HG03558 (cell line): ENCODE results near the gene CLMP.
"Not testable (repeated sequence)": the region's sequence is repeated elsewhere in the genome, so short reads cannot be mapped to it uniquely, and the experiment has no call there.

Experiments
- ATAC-seq: cut with Tn5 transposase; IDR thresholded peaks from one replicate; pipeline ENCODE4 v1.9.1; 2021; ENCODE audit warnings: moderate number of reproducible peaks; ENCODE audit not compliant: unreplicated experiment; ENCODE audit errors: extremely low read depth

Gene CLMP

DNA sequence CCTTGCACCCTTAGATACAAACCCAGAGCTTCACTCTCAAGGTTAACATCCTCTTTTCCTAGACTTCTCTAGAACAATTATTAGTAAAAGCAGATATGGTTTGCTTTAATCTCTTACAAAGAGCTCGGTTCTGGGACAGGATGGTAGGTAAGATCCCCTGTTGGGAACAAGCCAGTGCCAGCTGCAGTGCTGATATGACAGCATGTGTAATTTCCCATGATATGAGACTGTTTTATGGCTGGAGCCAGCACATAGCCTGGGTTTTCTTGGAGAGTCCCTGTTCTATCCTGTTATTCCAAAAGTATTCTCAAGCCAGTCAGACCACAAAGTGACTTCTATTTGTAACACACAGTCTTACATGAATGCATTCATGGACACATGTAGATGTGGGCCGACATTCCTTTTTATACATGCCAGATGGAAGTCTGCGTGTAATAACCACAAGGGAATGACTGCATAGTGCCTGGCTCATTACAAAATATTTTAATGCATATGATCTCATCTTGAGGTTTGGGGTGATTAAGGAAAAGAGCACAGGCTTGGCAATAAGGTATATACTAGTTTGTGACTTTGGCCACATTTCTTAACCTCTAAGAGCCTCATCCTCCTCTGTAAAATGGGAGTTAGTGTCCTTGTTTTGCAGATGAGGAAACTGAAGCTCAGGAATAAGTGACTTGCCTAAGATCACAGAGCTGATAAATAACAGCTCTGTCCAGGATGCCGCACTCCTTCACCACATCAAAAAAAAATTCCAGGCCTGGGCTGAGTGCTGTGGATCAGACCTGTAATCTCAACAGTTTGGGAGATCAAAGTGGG lies 21.8 kb downstream of the CLMP start:
- no peak for ATAC-seq

DNA sequence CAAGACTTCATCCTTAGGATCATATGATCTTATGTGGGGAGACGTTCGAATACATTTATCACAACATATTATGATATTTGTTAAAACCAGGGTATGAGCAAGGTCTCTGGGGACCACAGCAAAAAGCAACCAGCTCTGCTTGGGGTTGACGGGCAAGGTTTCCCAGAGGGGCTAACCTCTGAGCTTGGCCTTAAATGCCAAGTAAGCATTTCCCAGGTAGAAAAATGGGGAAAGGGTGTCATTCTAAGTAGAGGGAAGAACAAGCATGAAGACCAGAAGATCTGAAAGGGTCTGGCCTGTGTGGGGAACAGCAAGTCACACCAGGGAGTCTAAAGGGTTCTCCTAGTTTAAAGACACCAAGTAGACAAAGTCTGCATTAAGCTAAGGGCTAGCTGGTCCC lies 24.1 kb downstream of the CLMP start:
- ATAC-seq: no peak

DNA sequence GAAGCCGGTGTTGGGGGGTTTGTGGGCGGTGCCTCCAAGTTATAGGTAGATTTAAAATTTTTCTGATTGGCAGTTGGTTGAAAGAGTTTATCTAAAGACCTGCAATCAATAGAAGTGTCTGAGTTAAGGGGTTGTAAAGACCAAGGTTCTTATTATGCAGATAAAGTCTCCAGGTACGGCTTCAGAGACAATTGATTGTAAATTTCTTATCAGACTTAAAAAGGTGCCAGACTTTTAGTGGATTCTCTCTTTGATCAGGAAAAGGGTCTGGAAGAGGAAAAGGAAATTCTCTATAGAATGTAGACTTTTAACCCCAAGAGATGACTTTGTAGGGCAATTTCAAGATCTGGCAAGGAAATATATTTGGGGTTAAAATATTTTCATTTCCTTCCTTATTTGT lies 25.2 kb downstream of the CLMP start:
- no peak for ATAC-seq

DNA sequence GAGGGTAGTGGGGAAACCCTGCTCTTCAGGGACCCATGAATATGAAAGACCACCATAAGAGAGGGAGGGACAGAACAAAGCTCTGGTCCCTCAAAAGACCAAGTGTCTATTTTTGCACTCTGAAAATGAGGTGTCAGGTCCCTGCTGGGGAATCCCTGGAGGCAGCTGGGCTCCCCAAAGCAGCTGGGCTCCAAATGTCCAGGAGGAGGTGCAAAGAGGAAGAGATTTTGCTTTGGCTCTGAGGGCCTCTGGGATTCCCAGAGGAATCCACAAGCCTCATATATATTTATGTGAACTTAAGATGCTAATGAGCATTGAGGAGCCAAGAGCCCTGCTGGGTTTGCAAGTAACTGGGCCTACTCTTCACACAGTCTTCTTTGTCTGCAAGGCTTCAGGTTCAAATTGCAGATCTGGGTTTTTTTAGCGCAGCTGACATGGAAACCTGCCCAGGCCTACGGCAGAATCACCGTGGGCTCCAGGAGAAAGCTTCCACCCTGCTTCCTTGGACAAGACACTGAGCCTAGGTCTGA lies 26.0 kb downstream of the CLMP start:
- ATAC-seq: no peak

DNA sequence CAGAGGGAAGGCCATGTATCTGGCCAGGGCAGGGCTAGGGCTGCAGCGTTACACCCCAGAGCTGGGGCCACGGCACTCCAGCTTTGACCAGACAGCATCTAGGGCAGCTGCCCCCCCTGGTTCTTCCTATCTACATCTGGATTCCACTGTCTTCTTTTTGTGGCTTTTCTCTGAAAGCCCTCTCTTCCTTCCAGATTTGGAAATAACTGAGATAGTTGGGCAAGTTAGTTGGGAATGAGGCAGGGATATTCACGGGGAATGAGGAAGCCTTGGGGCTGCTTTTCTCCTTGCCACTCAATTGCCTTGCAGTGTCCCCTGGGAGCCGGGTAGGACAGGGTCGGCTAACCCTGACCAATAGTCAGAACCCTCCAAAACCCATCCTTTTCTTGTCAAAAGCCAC lies 26.8 kb downstream of the CLMP start:
- no peak for ATAC-seq

DNA sequence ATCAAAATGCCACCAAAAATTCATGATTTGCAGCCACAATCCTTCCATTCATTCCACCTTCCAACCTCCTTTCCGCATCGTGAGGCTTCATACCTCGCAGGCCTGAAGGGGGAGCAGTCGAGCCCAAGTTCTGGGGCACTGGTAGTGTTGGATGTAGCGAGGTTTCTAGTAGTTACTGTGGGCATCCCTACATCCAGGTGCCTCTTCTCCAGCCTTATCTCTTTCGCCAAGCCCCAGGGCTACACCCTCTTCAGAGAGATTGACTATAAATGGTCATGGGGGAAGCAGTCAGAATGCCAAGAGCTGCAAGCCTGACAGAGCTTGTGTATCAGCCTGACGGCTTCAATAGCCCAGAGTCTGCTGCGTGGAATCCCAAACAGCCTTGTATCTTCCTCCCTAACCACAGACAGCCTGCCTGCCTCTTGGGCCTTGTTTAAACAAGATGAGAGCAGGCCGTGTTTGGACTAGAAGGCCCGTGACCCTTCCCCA lies 28.9 kb downstream of the CLMP start:
- ATAC-seq: no peak

DNA sequence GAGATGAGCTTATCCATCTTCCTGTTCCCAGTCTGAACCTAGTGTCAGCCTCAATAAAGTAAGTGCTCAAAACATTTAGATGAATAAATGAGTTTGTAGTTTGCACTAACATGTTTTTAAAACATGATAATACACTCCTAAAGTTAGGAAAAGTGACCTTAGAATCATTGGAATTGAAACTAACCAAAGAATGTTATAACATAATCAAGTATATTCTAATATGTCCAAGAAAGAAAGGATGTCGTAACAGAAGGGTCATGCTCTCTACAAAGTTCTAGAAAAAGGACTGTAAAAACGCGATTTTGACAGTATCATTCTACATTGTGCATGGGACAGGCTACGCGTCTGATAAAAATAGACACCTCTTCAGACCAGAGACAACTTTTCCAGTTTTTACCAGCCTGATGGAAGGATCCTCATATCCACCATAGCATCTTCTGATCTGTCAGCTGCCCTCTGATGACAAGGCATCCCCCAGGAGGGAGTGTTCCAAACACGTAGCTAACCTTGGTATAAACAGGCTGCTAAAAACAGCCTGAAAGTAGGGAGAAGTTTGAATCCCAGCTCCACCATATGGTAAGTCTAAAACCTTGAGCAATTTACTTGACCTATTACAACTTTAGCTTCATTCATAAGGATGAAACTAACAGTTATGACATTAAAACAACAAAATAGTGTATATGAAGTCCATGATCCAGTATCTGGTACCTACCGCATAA lies 30.2 kb downstream of the CLMP start:
- ATAC-seq: no peak

DNA sequence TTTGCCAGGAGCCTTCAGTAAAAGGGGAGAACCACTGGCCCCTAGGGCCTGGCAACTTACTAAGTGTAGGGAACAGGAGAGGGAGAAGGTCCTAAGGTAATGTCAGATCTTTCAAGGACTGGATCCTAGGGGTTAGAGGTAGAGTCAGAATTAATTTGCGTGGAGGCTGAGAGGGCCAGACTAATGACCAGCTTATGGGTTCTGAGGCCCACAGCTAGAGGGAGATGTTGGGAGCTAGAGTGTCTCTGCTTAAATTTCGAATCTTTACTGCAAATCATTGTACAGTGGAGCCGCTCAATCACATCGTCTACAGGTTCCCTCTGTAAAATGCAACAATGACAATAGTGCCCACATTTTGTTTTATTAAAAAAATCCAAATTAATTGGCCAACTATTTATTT lies 31.4 kb downstream of the CLMP start:
- ATAC-seq: no peak

DNA sequence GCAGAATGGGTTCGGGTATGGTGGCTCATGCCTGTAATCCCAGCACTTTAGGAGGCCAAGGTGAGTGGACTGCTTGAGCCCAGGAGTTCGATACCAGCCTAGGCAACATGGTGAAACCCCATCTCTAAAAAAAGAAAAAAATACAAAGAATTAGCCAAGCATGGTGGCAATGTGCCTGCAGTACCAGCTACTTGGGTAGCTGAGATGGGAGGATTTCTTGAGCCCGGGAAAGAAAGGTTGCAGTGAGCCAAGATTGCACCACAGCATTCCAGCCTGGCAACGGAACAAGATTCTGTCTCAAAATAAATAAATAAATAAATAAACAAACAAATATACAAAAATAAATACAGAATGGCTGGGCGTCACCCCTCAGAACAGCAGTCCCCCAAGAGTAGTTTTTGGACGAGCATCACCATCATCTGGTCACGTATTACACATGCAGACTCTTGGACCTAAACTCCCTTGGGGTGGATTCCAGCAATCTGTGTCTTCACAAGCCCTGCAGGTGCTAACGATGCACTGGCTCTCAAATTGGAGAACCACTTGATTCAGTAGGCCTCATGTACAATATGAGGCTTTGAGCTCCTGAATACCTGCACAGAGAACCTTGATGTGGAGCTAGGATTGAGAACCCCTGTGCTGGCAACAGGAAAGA lies 33.5 kb downstream of the CLMP start:
- ATAC-seq: no peak

DNA sequence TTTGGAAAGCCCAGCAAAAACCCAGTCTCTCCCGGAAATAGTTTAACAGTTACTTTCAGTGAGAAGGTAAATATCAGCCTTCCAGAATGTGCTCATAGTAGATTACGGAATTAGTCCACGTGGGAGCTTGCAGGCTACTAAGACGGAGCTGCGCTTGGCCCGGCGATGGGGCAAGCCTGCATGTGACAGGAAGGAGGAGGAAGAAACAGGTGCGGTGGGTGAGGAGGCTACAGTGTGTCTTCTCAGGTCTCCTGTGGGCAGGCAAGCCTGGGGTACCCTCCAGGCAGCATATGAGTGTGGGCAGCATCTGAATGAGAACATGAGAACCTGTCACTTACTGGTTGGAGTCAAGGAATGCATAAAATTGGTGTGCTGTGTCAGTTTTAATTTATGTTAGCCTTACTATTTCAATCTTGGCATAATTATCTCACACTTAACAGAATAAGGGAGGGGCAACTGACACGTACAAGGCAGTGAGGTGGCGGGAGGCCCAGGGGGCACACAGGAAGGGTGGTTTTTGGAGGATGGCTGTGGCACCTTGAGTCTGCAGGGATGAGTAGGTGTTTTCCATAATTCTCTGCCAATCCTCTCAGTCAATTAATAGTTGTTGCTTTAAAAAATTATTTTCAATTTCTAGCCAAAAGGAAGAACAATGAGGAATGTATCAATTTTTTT lies 35.7 kb downstream of the CLMP start:
- no peak for ATAC-seq

DNA sequence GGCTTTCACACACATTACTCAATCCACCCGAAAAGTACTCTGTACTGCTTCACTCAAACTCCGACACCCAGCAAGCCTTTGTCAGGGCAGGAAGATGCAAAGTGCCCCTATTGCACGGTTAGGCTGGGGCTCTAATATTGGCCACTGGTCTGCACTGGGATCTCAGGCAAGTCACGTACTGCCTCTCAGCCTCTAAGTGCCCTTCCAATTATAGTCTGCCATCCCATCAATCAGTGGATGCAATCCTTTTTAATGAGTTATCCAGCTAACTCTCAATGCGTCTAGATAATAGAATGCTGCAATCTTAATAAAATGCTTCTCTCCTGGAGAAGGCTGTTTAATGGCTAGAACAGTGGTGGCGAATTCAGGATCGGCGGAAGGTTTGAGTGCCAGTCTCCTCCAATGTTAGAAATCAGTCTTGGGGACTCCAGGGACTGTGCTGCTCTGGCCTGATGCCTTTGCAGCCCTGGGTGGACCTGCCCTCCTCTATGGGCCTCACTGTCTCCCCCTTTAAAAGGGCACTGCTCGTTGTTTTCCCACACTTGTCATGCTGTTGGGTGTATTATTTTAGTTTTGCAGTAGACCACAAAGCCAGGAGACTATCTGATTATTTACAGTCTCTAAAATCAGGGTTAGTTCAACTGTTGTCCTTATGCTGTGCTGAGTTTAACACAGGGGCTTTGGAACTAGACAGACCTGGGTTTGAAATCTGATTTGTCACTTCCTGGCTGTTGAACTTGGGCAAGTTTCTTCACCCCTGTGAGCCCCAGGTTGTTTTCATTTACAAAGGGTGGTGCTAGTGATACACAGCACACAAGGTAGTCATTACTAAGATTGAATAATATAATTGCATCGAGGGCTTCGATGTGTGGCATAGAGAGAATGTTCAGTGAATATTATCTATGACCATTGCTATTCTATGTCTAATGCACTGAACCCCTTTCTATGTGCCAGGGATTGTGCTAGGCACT lies 36.7 kb downstream of the CLMP start:
- ATAC-seq: no peak

DNA sequence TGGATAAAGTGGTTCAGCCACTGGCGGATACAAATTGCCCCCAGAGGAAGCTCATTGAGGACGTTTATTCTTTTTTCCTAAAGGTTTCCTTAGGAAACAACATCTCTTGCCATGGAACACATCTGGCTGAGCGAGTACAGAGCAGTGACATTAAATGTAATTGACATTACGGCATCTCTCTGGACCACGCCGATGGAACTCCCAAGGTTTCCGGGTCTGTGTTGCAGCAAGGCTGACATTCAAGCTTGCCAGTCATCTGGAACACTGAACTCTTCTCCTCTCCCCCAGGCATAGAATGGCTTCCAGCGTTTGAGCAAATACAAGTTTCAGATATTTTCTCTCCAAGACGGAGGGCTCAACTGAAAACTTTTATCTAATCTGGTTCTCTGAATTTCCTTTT lies 42.1 kb downstream of the CLMP start:
- no peak for ATAC-seq

DNA sequence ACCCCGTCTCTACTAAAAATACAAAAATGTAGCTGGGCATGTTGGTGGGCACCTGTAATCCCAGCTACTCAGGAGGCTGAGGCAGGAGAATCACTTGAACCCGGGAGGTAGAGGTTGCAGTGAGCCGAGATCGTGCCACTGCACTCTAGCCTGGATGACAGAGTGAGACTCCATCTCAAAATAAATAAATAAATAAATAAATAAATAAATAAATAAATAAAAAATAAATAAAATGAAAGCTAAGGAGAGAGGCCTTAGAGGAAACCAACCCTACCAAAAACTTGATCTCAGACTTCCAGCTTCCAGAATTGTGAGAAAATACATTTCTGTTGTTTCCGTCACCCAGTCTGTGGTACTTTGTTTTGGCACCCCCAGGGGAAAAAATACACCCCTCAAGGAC lies 42.7 kb downstream of the CLMP start:
- ATAC-seq: not testable (repeated sequence)

DNA sequence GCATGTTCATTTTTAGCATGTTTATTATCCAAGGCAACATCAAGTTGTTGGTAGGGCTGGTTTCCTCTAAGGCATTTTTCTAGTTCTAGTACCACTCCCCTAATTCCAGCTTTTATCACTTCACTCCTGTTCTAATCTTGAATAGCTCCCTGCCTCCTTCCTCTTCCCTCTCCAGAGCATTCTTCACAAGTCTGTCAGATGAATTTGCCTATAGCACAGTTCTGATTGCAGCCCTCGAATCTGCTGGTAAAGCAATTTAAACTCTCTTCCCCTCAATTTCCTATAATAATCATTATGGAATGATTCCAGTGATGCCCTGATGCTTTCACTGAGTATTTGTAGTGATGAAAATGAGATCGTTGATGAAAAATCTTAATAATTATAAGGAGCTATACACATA lies 43.3 kb downstream of the CLMP start:
- ATAC-seq: no peak

DNA sequence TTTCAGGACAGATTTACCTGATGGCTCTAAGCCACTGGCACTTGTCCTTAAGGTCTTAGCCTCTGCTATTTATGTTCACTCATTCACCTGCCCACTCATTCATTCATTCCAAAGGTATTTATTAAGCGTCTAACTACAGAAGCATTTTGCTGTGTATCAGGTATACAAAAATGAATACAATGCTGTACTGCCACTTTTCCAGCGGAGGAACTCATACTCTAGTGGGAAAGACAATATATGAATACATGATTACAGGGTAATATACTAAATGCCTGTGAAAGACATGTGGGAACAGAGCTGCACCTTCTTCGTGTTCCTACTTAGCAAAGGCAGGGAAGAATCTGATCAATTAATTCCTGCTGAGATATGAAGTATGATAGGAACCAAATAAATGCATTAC lies 43.7 kb downstream of the CLMP start:
- no peak for ATAC-seq

DNA sequence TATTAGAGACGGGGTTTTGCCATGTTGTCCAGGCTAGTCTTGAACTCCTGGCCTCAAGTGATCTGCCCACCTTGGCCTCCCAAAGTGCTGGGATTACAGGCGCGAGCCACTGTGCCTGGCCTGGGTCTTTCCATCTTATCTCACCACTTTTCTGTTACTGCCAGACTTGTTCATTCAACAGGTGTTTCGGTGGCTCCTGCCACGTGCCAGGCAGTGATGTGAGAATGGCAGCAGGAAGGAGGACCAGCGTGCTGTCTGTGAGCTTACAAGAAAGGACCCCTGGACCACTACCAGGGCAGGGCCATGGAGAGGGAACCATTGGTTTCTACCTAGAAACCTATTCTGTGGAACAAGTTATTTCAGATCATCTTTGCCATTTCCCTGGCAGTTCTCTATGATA lies 44.2 kb downstream of the CLMP start:
- no peak for ATAC-seq

DNA sequence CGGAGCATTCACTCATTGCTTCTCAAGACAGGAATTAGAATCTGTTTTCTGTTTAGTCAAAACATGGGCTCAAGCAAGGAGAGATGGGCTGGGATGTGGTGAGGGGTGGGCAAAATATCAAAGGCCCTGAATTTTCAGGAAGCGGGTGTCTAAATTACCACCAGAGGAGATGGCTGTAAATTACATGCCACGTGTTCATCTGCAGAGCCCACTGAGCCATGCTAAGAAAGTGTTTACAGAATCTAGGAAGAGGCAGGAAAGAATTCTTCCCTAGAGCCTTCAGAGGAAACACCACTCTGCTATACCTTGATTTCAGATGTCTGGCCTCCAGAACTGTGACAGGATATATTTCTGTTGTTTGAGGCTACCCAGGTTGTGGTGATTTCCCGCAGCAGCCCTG lies 46.1 kb downstream of the CLMP start:
- ATAC-seq: no peak

DNA sequence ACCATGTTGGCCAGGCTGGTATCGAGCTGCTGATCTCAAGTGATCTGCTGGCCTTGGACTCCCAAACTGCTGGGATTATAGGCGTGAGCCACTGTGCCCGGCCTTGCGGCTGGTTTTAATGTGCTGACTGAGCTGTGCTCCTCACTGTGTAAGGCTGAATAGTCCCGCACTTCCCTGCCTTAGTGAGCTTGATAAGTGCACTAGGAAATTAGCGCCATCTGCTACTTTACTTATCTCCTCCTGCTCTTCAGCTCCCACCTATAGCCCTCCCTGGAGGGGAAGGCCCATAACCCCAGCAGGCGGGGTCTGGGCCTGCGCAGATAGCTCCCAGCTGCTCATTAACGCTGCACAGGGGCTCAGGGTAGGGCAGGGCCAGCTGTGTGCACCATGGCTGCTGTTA lies 49.4 kb downstream of the CLMP start:
- no peak for ATAC-seq

DNA sequence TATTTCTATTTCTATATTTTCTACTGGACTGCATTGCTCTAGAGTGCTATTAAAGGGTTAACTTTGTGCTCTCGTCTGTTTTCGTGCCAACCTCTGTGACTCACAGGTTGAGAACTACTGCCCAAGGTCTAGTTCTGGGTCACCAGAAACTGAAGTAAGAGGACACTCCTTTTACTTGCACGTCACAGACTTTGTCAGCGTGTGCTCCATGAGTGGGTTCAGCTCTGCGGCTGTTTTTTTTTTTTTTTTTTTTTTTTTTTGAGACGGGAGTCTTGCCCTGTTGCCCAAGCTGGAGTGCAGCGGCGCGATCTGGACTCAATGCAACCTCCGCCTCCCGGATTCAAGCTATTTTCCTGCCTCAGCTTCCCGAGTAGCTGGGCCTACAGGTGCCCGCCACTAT lies 49.8 kb downstream of the CLMP start:
- ATAC-seq: no peak
